HG03159 (cell line): ENCODE results near the gene CYP2J2.
"Not testable (repeated sequence)": the region's sequence is repeated elsewhere in the genome, so short reads cannot be mapped to it uniquely, and the experiment has no call there.

ENCODE experiments used
- ATAC-seq: cut with Tn5 transposase; IDR thresholded peaks from one replicate; pipeline ENCODE4 v1.9.1; 2021; ENCODE audit warnings: mild to moderate bottlenecking, moderate library complexity; ENCODE audit not compliant: unreplicated experiment

Gene CYP2J2

DNA sequence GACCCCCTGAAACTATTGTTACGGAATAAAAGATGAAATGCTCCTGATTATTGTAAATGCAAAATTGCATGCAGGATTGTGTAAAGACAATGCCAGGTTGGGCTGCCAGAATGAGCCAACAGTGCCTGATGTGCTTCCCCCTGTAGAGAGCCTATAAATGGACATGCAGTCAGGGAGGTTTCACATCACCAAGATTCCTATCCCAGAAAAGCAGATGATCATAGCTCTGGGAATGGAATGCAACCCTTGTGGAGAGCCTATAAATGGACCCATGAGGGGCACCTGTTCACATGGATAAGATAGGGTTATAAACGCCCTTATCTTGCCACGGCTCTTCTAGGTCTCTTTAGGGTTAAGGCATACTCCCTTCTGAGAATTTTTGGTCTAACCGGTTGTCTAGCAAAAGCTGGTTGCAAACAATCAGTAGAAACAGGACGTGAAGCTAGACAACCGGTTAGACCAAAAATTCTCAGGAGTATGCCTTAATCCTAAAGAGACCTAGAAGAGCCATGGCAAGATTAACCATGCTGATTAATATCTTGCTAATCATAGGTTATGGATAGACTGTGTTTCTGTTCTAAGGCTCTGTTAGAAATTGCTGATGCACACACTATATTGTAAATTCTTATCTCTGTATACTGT is 5.2 kb downstream of the CYP2J2 start:
- not testable (repeated sequence) for ATAC-seq

DNA sequence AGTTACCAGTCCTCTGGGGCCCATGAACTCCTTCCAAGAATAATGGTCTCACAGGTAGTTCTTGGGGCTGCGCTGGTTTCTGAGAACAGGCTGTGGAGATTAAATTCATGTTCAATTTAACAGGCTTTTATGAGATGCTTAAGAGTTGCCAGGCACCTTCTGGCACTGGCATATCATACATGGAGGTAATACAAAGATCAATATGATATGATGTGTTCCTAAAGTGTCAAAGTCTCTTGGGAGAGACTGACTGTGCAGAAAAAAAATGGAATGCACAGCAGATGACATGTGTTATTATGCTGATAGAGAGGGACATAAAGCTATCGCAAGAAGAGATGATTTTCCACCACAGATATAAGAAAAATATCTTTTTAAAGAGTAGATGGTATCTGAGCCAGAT is 6.8 kb downstream of the CYP2J2 start:
- ATAC-seq: no peak

DNA sequence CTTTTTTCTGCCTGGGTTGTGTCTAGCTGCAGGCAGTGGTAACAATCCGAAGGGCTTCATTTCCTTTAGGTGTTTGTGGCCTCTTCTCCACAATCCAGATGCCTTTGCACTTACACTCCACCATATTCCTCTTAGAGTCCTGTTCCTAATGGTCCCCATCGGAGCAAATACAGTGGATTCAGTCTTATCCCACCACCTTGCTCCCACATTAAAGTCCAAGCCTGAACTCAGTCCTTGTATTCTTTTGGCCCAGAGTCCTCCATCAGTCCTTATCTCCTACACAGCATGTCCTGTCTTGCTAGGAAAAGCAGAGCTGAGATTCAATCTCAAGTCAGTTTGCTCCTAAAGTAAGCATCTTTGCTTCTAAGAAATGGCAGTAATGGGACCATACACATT is 8.8 kb downstream of the CYP2J2 start:
- ATAC-seq: no peak

DNA sequence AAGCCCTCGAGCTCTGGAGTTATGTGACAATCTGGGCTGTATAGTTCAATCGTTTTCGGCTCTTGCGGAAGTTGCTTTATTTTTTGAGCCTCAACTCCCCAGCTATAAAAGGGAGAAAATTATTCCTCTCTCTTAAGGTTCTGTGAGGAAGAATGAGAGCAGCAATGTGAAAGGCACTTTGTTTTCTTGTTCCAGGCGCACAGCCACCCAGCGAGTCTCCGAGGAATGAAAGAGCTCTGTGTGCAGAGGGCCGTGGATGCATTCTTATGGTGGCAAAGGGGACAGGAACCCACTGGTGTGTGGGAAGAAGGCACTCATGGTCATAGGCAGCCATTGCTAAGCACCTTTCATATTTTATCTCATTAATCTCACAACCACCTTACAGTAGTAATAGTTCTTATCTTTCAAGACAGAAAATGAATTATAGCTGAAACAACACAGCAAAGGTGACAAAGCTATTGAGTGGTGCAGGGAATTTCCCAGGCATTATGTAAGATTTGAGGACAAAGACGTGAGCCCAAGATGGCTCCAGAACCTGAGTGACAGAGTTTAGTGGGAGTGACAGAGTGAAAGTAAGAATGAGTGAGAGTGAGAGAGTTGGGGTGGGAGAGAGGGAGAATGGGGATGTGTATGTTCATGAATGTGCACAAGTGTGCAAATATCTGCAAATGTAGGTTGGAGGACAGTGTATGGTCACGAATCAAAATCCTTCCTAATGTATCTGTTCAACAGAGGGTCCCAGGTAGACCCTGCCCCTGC is 9.4 kb downstream of the CYP2J2 start:
- ATAC-seq: no peak

DNA sequence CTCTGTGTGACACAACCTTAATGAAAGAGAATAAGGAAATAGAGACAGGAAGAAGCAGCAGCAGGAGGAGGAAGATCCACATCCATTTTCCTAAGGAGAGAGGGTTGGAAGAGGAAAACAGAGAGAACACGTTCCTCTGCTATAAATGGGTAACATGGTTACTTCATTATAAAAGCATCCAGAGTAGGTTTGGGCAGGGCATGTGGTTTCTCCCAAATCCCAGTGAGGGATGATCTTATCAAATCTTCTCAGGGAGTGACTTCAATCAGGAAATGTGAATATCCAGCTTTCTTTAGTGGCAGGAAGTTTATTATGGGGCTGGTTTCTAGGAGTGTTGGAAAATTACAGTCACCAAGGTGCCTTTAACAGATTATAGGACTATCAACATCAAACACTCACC is 11.1 kb downstream of the CYP2J2 start:
- ATAC-seq: no peak

DNA sequence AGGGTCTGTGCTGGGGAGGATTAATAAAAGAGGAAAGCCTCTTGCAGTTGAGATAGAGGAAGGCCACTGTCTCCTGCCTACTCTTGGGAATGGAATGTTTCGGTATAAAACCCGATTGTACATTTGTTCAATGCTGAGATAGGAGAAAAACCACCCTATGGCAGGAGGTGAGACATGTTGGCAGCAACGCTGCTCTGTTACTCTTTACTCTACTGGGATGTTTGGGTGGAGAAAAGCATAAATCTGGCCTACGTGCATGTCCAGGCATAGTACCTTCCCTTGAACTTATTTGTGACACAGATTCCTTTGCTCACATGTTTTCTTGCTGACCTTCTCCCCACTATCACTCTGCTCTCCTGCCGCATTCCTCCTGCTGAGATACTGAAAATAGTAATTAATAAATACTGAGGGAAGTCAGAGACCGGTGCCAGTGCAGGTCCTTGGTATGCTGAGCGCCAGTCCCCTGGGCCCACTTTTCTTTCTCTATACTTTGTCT is 11.7 kb downstream of the CYP2J2 start:
- ATAC-seq: not testable (repeated sequence)

DNA sequence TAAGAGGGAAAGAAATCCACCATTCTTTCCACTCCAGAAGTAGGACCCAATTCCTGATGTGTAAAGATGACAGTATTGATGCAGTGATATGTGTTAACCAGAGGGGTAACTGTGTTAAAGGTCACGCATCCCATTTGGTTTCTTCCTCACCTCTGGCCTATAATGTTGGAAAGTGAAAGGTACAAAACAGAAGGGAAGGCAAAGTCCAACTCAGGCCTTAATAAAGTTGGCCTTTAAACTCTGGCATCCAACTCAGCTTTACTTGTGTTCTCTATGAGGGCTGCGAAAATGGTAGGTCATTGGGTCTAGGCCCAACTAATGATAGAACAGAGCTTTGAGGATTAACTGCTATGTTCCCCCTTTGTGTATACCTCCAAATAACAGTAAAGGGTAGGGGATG is 17.9 kb downstream of the CYP2J2 start:
- ATAC-seq: no peak

DNA sequence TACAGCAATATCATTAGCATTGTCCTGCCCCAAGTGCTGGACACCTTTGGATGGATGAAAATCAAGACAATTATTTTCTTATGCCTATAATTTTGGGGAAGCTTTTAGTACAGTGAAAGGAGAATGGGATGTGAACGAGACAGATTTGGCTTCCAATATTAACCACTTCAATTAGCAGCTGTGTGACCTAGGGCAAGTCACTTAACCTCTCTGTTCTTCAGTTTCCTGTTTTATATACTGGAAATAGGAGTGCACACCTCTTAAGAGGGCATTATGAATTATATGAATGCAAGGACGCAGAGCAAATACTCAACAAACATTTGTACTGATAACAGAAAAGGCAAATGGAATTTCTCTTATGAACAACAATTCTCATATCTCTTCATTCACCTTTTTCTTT is 18.5 kb downstream of the CYP2J2 start:
- ATAC-seq: no peak

DNA sequence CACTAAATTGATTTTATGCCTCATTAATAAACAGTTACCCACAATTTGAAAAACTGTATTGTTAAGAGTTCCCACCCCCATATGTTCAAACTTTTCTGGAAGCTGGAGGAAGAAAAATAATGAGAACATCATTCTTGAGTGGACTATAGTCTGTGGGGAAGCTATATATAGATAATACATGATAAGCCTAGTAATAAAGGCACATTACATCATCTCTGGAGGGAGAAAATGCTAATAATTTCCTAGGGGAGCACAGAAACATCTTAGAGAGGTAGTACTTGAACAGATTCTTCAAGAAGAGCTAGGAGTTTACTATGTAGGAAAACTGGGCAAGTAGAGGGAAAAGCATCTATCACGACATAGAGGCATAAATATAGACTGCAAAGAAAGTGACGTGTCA is 19.6 kb downstream of the CYP2J2 start:
- no peak for ATAC-seq

DNA sequence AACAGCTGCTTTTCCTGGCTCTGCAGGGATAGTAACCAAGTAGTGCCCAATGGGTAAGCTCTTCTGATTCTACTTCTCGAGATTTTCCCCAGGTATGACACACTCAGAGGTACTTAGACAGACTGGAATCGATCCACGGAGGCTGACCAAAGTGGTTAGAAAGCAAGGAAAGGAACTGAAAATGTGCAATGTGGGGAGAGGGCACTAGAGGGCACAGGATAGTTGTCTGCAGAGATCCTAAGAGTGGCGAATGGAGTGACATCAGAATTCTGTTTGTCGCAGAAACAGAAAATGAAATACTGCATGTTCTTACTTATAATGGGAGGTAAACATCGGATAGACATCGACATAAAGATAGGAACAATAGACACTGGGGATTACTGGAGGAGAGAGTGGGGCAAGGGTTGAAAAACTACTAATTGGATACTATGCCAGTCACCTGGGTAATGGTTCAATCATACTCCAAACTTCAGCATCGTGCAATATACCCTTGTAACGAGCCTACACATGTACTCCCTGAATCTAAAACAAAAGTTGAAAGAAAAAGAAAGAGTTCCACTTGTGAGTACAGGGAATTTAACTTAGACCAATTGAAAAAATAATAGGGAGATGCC is 23.3 kb downstream of the CYP2J2 start:
- peak; percentile 76 for ATAC-seq

DNA sequence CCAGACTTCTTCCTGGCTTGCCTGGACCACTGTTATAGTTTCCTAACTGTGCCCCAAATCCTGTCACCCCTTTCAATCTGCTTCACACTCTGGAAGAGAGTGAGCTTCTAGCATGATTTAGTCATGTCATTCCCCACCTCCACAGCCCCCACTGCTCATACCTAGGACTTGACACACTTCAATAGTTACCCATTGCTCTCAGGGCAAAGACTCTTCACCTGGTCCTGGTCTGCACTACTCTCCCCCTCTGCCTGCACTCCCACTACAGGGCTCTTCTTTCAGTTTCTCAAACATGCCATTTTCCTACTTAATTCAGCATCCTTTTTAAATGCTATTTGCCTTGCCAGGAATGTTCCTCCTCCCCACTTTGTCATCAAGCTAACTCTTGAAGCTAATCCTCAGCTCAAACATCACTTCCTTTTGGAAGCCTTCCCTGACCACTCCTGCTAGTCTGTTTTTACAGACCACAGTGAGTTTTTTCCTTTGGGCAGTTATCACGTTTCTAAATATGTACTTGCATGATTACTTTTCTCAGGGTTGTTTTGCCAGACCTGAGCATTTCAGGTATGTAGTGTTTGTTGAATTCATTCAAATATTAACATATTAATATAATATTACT is 24.7 kb downstream of the CYP2J2 start:
- no peak for ATAC-seq

DNA sequence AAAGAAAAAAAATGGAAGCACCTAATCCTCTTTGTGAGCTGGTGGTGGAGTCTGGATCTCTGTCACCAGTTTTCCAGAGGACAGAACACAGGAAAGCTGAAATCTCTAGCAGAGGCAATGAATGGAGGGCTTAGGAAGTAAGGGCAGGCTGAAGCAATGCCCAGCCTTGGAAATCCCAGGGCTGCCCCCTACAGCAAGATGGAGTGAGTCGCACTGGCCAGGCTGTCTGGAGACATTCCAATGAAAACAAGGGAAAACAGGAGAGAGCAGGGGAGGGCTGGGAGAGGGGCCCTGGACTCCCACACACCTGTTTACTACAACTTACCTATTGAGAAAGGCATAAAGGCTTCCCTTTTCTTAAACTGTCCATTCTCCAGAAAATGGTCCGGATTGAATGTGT is 25.9 kb downstream of the CYP2J2 start:
- ATAC-seq: no peak

DNA sequence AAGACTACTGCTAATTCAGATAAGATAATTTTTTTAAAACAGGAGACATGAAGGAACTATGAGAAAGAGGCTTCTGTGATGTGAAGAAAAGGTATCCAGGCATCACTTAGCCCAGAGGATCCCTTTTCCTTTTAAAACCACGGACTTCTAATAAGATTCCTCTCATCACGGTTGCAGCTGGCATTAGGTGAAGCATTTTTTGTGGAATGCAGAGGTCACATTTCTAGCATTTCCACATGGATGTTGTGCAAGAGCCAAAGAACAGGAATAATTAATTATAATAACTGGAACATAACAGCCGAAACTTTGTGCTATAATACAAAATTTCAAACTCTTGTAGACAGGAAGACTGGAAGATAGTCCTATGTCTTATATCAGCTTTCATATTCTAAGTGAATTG is 27.6 kb downstream of the CYP2J2 start:
- no peak for ATAC-seq

DNA sequence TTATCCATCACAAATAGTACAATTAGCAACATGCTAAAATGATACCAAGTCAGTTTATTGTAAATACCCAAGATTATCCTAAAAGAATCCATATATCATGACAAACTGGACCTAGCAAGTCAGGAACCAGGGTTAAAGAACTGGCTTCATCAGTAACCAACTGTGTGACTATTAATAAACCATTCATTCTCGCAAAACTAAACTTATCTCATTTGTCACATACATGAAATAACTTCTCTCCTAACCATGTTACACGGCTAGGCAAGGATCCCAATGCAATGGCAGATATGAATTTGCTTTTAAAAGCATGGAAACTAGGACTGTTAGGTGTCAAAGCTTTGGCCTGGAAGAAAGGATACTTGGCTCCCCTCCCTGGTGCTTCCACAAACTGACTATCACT is 29.4 kb downstream of the CYP2J2 start:
- no peak for ATAC-seq

DNA sequence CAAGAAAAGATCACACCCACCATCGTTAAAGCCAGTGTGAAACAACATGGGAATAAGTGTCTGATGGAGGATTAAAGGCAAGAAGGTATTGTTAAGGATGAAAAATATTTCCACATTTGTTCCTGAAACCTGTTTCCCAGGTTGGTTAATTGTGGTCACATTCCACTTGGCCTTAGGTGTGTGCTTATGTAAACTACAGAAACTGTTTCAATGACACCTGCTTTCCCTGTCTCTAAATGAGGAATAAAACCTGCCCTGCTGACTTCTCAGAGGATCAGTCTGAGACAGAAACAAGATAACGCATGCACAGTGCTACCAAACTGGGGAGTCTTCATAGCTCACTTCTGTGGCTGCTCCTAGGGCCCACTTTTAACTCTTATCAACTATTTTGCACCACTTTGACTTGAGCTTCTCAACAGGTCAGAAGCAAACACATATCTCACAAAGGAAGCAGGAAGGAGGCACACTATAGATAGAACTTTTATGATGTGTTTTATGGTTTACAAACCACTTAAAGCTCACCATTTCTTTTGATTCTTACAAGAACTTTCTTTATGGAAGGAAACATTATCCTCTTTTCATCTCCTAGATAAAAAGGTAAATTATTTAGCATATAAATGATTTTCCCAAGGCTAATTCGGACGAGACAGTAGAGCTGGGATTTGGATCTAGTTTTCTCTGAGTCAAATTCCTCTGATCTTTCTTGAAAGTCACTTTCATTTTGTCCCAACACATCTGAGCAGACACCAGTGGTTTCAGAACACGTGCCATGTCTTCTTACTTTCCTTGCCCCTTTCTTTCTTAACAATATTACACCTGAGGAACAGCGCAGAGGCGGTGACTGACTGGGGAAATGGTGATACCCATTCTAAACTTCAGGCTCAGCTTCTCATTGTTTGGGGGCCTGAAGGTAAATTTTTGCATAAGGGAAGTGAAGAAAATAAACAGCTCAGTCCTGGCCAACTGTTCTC is 33.4 kb downstream of the CYP2J2 start:
- ATAC-seq: no peak

DNA sequence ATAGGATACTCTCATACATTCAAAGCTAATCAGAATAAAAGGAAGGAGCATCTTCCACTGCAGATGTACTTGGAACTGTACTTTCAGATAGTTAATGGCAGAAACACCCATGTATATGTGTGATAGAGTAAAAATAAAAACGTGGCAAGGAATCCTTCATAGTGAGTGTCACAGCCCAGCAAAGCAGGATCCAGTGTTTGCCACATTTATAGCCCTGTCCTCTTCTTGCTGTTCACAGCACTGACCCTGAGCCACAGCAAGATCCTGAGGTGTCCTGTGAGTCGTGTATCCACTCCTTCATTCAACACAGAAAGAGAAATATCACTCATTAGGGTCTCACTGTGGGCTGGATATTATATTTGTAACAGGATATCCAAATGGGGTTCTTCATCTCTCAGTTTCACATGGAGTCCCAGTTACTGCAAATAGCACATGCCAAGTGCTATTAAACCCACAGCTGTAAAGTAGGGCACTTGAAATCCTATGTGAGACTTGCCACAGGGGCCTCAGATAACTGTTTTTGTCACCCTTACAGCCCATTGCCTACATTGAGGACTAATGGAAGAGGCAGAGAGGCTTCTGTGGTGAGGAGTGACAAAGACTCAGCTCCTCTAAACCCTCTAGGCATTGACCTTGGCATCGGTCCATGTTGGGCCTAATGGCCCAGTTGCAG is 41.3 kb downstream of the CYP2J2 start:
- ATAC-seq: no peak

DNA sequence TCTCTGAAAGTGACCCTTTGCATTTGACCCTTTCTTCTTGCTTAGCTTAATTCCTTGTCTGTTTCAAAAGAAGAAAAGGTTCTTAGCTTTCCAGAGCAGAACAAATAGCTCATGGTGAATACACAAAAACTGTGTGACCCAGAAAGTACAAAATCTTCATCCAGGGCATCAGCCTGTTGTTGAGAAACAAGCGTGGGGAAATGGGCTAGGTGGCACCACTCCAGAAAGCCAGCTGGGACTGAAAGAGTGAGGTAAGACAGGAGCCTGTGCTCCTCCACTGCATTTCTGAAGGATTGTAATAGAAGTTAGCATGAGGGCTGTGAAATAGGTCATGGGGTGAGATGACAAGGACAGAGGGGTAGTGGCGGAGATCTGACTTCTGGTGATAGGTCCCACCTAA is 45.8 kb downstream of the CYP2J2 start:
- no peak for ATAC-seq

DNA sequence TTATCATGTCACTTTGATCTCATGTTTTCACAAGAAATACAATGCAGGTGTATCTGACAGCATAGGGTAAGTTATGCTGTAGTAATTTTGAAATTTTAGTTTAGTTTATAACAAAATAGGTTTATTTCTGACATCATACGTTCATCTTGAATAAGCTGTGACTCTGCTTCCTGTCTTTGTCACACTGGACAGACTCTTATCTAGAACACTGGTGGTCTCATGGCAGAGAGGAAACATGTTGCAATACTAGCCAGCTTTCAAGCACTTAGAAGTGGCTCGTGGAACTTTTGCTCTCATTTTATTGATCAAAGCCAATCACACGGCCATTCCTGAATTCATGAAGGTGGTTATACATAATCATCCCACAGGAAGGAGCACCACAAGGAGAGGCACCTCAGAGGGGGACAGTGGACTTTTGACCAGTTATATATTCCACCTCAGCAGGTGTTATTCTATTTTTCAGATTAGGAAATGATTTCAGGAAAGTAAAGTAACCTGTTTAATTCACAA is 46.5 kb downstream of the CYP2J2 start:
- ATAC-seq: no peak

DNA sequence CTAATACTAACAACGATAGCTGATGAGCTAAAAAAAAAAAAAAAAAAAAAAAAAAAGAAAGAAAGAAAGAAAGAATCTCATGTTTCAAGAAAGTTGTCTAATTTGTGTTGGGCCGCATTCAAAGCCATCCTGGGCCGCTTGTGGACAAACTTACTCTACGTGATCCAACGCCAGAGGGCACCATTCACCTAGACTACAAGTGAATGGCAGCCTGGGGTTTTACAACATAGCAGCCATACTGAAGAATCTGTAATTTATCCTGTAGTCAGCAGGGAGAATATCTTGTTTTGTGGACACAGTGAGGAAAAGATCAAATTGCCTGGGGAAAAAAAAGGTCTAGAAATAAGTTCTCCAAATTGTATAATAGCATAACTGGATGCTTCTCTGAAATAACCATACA is 47.0 kb downstream of the CYP2J2 start:
- peak; percentile 53 for ATAC-seq

DNA sequence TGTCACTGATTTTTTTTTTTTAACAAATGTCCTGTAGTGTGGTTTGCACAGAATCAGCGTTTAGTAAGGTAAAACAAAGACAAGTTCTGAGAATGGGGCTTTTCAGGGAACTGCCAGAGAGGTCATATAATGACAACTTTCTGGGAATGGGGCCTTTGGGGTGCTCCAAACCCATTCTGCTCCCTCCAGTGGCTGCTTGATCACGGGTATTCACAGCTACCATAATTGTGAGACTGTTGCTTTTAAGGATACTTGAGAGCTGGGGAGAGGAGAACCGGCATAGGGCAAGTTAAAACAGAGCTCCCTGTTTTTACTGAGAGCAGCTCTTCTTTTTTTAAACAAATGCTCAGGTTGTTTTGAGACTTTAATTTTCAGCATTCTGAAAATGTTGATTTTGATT is 48.2 kb downstream of the CYP2J2 start:
- no peak for ATAC-seq
